HG02970 (cell line): ENCODE measurements around the gene SLAMF9.
"Not testable (repeated sequence)": the region's sequence is repeated elsewhere in the genome, so short reads cannot be mapped to it uniquely, and the experiment has no call there.

ENCODE experiments used
- ATAC-seq: cut with Tn5 transposase; IDR thresholded peaks from one replicate; pipeline ENCODE4 v1.9.1; 2021; ENCODE audit warnings: mild to moderate bottlenecking, moderate library complexity, moderate number of reproducible peaks; ENCODE audit not compliant: unreplicated experiment, low FRiP score

The SLAMF9 gene

DNA sequence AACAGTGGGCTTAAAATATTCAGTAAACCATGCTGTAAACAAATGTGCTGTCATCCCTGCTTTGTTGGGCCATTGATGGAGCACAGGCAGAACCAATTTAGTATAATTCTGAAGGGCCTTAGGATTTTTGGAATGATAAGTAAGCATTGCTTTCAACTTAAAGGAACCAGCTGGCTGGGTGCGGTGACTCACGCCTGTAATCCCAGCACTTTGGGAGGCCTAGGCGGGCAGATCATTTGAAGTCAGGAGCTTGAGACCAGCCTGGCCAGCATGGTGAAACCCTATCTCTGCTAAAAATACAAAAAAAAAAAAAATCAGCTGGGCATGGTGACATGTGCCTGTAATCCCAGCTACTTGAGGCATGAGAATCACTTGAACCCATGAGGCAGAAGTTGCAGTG is 50.0 kb downstream of the SLAMF9 start:
- not testable (repeated sequence) for ATAC-seq

DNA sequence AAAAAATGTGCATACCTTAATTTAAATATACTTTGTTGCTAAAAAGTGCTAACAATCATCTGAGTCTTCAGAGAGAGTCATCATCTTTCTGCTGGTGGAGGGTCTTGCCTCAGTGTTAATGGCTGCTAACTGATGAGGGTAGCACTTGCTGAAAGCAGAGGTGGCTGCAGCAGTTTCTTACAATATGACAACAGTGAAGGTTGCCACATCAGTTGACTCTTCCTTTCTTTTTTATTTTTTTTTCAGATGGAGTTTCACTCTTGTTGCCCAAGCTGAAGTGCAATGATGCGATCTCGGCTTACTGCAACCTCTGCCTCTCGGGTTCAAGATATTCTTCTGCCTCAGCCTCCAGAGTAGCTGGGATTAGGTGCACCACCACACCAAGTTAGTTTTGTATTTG is 51.5 kb downstream of the SLAMF9 start:
- no peak for ATAC-seq
